HepG2 (cell line): Measurements from ENCODE around the gene TTBK2.

ENCODE experiments used
- DR1 ChIP-seq: sonication (generic); formaldehyde crosslinking; IDR thresholded peaks from 2 replicates; pipeline ENCODE4 v1.8.0; 2021; ENCODE audit warnings: mild to moderate bottlenecking, missing genetic modification reagents, inconsistent platforms
- ELF1 ChIP-seq: sonication (generic); formaldehyde crosslinking; IDR thresholded peaks from 2 replicates; pipeline ENCODE4 v1.4.0; 2020; ENCODE audit warnings: missing genetic modification reagents
- EZH2 ChIP-seq: conservative IDR thresholded peaks from 2 replicates; pipeline ENCODE4 v1.6.1; 2012; ENCODE audit warnings: mild to moderate bottlenecking, low read depth, low read length, moderate library complexity
- MAFK ChIP-seq, 2 experiments: IDR thresholded peaks in 1 of 2; conservative IDR thresholded peaks in 1 of 2; 2 replicates each; pipeline ENCODE4 v1.6.1; 2011; ENCODE audit warnings: improper control_type of control experiment in 2 of 2, low read length in 2 of 2
- MEIS2 ChIP-seq: sonication (generic); formaldehyde crosslinking; IDR thresholded peaks from 2 replicates; pipeline ENCODE4 v1.9.0; 2021; ENCODE audit warnings: mild to moderate bottlenecking, missing genetic modification reagents
- POLR2AphosphoS2 ChIP-seq: IDR thresholded peaks from 2 replicates; pipeline ENCODE4 v1.6.1; 2011; ENCODE audit warnings: low read depth, low read length, improper control_type of control experiment
- RBM22 ChIP-seq: fragments of 200-400 bp; formaldehyde crosslinking; optimal IDR thresholded peaks from 2 replicates; pipeline ENCODE3; 2017; ENCODE audit warnings: mild to moderate bottlenecking, low read length, moderate library complexity
- ZNF274 ChIP-seq: sonication (generic); formaldehyde crosslinking; IDR thresholded peaks from 2 replicates; pipeline ENCODE4 v1.5.1; 2020; ENCODE audit warnings: mild to moderate bottlenecking, missing genetic modification reagents
- ZNF530 ChIP-seq: sonication (generic); formaldehyde crosslinking; IDR thresholded peaks from 2 replicates; pipeline ENCODE4 v1.5.0; 2020; ENCODE audit warnings: low read depth, mild to moderate bottlenecking, missing genetic modification reagents
- TF ChIP-seq, protein P1 (sequence below): sonication (generic); formaldehyde crosslinking; IDR thresholded peaks from 2 replicates; pipeline ENCODE4 v1.5.0; 2020; ENCODE audit warnings: mild to moderate bottlenecking, missing genetic modification reagents, moderate library complexity
- TF ChIP-seq, protein P2 (sequence below): sonication (generic); formaldehyde crosslinking; conservative IDR thresholded peaks from 2 replicates; pipeline ENCODE4 v1.5.0; 2020; ENCODE audit warnings: missing genetic modification reagents
- TF ChIP-seq, protein P3 (sequence below): sonication (generic); formaldehyde crosslinking; IDR thresholded peaks from 2 replicates; pipeline ENCODE4 v1.8.0; 2022; ENCODE audit warnings: mild to moderate bottlenecking, missing genetic modification reagents; ENCODE audit not compliant: insufficient replicate concordance

DNA sequence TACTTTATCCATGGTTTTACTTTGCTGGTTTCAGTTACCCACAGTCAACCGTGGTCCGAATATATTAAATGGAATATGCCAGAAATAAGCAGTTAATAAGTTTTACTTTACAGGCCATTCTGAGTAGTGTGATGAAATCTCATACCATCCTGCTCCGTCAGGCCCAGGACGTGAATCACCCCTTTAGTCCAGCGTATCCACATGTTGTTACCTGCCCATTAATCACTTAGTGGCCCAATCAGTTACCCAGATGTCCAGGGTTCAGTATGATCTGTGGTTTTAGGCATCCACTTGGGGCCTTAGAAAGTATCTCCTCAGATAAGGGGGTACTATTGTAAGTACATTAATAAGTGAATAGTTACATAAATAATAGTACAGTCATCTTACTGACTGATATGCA, 88.0 kb downstream of the TTBK2 start:
- no peak for TF ChIP-seq ZNF274
- TF ChIP-seq EZH2, result no peak
- TF ChIP-seq DR1, result no peak
- TF ChIP-seq, protein P1, sequence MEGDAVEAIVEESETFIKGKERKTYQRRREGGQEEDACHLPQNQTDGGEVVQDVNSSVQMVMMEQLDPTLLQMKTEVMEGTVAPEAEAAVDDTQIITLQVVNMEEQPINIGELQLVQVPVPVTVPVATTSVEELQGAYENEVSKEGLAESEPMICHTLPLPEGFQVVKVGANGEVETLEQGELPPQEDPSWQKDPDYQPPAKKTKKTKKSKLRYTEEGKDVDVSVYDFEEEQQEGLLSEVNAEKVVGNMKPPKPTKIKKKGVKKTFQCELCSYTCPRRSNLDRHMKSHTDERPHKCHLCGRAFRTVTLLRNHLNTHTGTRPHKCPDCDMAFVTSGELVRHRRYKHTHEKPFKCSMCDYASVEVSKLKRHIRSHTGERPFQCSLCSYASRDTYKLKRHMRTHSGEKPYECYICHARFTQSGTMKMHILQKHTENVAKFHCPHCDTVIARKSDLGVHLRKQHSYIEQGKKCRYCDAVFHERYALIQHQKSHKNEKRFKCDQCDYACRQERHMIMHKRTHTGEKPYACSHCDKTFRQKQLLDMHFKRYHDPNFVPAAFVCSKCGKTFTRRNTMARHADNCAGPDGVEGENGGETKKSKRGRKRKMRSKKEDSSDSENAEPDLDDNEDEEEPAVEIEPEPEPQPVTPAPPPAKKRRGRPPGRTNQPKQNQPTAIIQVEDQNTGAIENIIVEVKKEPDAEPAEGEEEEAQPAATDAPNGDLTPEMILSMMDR, result no peak
- no peak for TF ChIP-seq ZNF530 (CRISPR knock-in tag)
- TF ChIP-seq POLR2AphosphoS2, result no peak
- TF ChIP-seq, protein P2, sequence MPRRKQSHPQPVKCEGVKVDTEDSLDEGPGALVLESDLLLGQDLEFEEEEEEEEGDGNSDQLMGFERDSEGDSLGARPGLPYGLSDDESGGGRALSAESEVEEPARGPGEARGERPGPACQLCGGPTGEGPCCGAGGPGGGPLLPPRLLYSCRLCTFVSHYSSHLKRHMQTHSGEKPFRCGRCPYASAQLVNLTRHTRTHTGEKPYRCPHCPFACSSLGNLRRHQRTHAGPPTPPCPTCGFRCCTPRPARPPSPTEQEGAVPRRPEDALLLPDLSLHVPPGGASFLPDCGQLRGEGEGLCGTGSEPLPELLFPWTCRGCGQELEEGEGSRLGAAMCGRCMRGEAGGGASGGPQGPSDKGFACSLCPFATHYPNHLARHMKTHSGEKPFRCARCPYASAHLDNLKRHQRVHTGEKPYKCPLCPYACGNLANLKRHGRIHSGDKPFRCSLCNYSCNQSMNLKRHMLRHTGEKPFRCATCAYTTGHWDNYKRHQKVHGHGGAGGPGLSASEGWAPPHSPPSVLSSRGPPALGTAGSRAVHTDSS, result no peak
- TF ChIP-seq, protein P3, sequence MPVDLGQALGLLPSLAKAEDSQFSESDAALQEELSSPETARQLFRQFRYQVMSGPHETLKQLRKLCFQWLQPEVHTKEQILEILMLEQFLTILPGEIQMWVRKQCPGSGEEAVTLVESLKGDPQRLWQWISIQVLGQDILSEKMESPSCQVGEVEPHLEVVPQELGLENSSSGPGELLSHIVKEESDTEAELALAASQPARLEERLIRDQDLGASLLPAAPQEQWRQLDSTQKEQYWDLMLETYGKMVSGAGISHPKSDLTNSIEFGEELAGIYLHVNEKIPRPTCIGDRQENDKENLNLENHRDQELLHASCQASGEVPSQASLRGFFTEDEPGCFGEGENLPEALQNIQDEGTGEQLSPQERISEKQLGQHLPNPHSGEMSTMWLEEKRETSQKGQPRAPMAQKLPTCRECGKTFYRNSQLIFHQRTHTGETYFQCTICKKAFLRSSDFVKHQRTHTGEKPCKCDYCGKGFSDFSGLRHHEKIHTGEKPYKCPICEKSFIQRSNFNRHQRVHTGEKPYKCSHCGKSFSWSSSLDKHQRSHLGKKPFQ (CRISPR knock-in tag), result no peak
- TF ChIP-seq RBM22, result no peak
- no peak for TF ChIP-seq ELF1 (CRISPR knock-in tag)
- no peak for TF ChIP-seq MEIS2
- TF ChIP-seq MAFK (conservative IDR thresholded peaks at IDR 0.05 in 1 of 2, IDR thresholded peaks at IDR 0.05 in 1 of 2; ENCODE audit: low read length in 2 of 2), result no peak
